ENCODE results near the gene STK11IP.

GRCh38 chr2:219612577-219613286, 15.1 kb downstream of the STK11IP start:
- TF ChIP-seq CTCF (IDR thresholded peaks at IDR 0.05) = no peak
- TF ChIP-seq POLR2A (IDR thresholded peaks at IDR 0.05) = no peak
